HepG2 (cell line): ENCODE results near the gene ZBTB20. TPM values are rescaled to one million over a fixed set of nuclear protein-coding genes. Genes with fewer than 3 reads are reported as not detected.

Experiments
- ATAC-seq: fragments of 200-7000 bp; cut with Tn5 transposase; 3 replicates; pipeline ENCODE4 v1.9.1; 2020; ENCODE audit warnings: mild to moderate bottlenecking, moderate library complexity
- BruUV-seq: library from RNA; stranded (reverse); fragments of 400-500 nt; replicated peaks from 2 replicates; lab custom pipeline; 2021; lab: Mats Ljungman, UMichigan
- CTCF ChIA-PET: fragments of 300-600 bp; formaldehyde crosslinking; extraction: SDS; loops from one replicate; lab custom pipeline; 2021; ENCODE audit warnings: low total read pairs, inconsistent platforms, low intra/inter-chr PET ratio; lab: Yijun Ruan, JAX
- POLR2A ChIA-PET: fragments of 350-600 bp; sonication (Branson Sonifier 250); formaldehyde crosslinking; loops from one replicate; lab custom pipeline; 2020; ENCODE audit warnings: antibody characterized with exemption, inconsistent platforms; lab: Yijun Ruan, JAX
- DNase-seq: peaks from one replicate; pipeline ENCODE4 v3.0.0-alpha.2; 2015; ENCODE audit warnings: low spot score
- FAIRE-seq: peaks from 3 replicates; lab custom pipeline; 2011; peaks lifted over from hg19 to GRCh38; lab: Jason Lieb, UNC
- H2AFZ ChIP-seq: one replicate; pipeline ENCODE4 v1.6.1; 2011; ENCODE audit warnings: low read length, inconsistent platforms
- H3K27ac ChIP-seq: fragments of 300-600 bp; 3 replicates; pipeline ENCODE4 v1.8.0; 2011; ENCODE audit warnings: mixed run types, mild to moderate bottlenecking, mixed read lengths, low read length, inconsistent platforms; ENCODE audit not compliant: insufficient read depth; ENCODE audit errors: extremely low read length
- H3K27me3 ChIP-seq, 2 experiments: fragments of 200-600 bp in 1 of 2; 2 replicates in 1 of 2; 3 replicates in 1 of 2; pipeline versions ENCODE4 v1.6.0 to v1.8.0; 2011; ENCODE audit warnings: low read length in 2 of 2, mild to moderate bottlenecking in 2 of 2, moderate library complexity in 2 of 2, inconsistent platforms in 1 of 2; ENCODE audit not compliant: insufficient read depth in 2 of 2, control insufficient read depth in 1 of 2
- H3K36me3 ChIP-seq, 2 experiments: fragments of 200-600 bp in 1 of 2; replicated peaks in 1 of 2; 2 replicates in 1 of 2; 3 replicates in 1 of 2; pipeline versions ENCODE4 v1.5.1 to v1.8.0; 2011; ENCODE audit warnings: low read length in 2 of 2, inconsistent platforms in 1 of 2; ENCODE audit not compliant: insufficient read depth in 2 of 2, control insufficient read depth in 1 of 2
- H3K4me1 ChIP-seq: 2 replicates; pipeline ENCODE4 v1.5.1; 2012; ENCODE audit warnings: low read length, inconsistent platforms; ENCODE audit not compliant: insufficient read depth
- H3K4me2 ChIP-seq: 2 replicates; pipeline ENCODE4 v1.6.0; 2011; ENCODE audit warnings: low read depth, low read length, inconsistent platforms
- H3K4me3 ChIP-seq, 3 experiments: fragments of 200-600 bp in 1 of 3; sonication (generic), shearing (Covaris generic) in 1 of 3; replicated peaks in 1 of 3; 2 replicates each; pipeline ENCODE4 v1.5.1; 2011 to 2016; ENCODE audit warnings: low read length in 3 of 3, inconsistent platforms in 2 of 3, low read depth in 2 of 3, mild to moderate bottlenecking in 2 of 3, control low read depth in 1 of 3, mixed read lengths in 1 of 3; ENCODE audit not compliant: insufficient read depth in 1 of 3
- H3K79me2 ChIP-seq: one replicate; pipeline ENCODE4 v1.6.1; 2011; ENCODE audit warnings: low read length, inconsistent platforms; ENCODE audit not compliant: insufficient read depth
- H3K9ac ChIP-seq: 2 replicates; pipeline ENCODE4 v1.6.0; 2011; ENCODE audit warnings: mild to moderate bottlenecking, low read depth, low read length, inconsistent platforms; ENCODE audit not compliant: insufficient read depth
- H3K9me3 ChIP-seq: 2 replicates; pipeline ENCODE4 v1.5.1; 2012; ENCODE audit warnings: mild to moderate bottlenecking, low read length
- H4K20me1 ChIP-seq: 2 replicates; pipeline ENCODE4 v1.6.0; 2011; ENCODE audit warnings: inconsistent platforms, mild to moderate bottlenecking, low read length, moderate library complexity; ENCODE audit not compliant: insufficient read depth
- MAX ChIP-seq: IDR thresholded peaks from 2 replicates; pipeline ENCODE4 v1.6.1; 2012; ENCODE audit warnings: inconsistent platforms
- MTF1 ChIP-seq: sonication (generic); formaldehyde crosslinking; IDR thresholded peaks from 2 replicates; pipeline ENCODE4 v1.5.0; 2020; ENCODE audit warnings: missing genetic modification reagents
- MYNN ChIP-seq: sonication (generic); formaldehyde crosslinking; IDR thresholded peaks from 2 replicates; pipeline ENCODE4 v1.4.0; 2020; ENCODE audit warnings: mild to moderate bottlenecking, low read depth, missing genetic modification reagents
- PLRG1 ChIP-seq: fragments of 450-650 bp; conservative IDR thresholded peaks from 2 replicates; pipeline ENCODE4 v1.6.1; 2016
- STAT6 ChIP-seq: sonication (generic); formaldehyde crosslinking; IDR thresholded peaks from 2 replicates; pipeline ENCODE4 v1.4.0; 2020; ENCODE audit warnings: missing genetic modification reagents, mild to moderate bottlenecking, borderline replicate concordance
- XRCC5 ChIP-seq: fragments of 200-400 bp; formaldehyde crosslinking; optimal IDR thresholded peaks from 2 replicates; pipeline ENCODE3; 2017; ENCODE audit warnings: mild to moderate bottlenecking, low read length
- ZBTB44 ChIP-seq: sonication (generic); formaldehyde crosslinking; IDR thresholded peaks from 2 replicates; pipeline ENCODE4 v1.4.0; 2020; ENCODE audit warnings: missing genetic modification reagents
- ZFP41 ChIP-seq: sonication (generic); formaldehyde crosslinking; IDR thresholded peaks from 2 replicates; pipeline ENCODE4 v1.4.0; 2020; ENCODE audit warnings: mild to moderate bottlenecking, missing genetic modification reagents, borderline replicate concordance
- ZNF552 ChIP-seq: sonication (generic); formaldehyde crosslinking; IDR thresholded peaks from 2 replicates; pipeline ENCODE4 v1.9.0; 2022; ENCODE audit warnings: missing genetic modification reagents, mild to moderate bottlenecking, borderline replicate concordance
- ZNF609 ChIP-seq: sonication (generic); formaldehyde crosslinking; IDR thresholded peaks from 2 replicates; pipeline ENCODE4 v1.4.0; 2020; ENCODE audit warnings: mild to moderate bottlenecking, missing genetic modification reagents, borderline replicate concordance
- ZNF652 ChIP-seq: IDR thresholded peaks from 2 replicates; pipeline ENCODE4 v1.6.1; 2016; ENCODE audit warnings: low read depth, borderline replicate concordance
- ZNF878 ChIP-seq: sonication (generic); formaldehyde crosslinking; IDR thresholded peaks from 2 replicates; pipeline ENCODE4 v1.8.1; 2023; ENCODE audit warnings: mild to moderate bottlenecking, missing genetic modification reagents, moderate library complexity
- WGBS: methylation state at CpG from one replicate; pipeline ENCODE4 v1.1.6; 2017; ENCODE audit warnings: low lambda C conversion rate; 5-methylcytosine and 5-hydroxymethylcytosine counted together
- in situ Hi-C: cut with HindIII; loops from 2 replicates; pipeline ENCODE4 v1.10.0; 2017; ENCODE audit warnings: low pct_unique_long_range_greater_than_20kb; ENCODE audit not compliant: extremely low pct_ligation_motif_present
- intact Hi-C: fragments of 100-400 bp; cut with micrococcal nuclease; formaldehyde crosslinking; loops from one replicate; pipeline ENCODE4 v1.10.0; 2022; ENCODE audit not compliant: unreplicated experiment
- polyA plus RNA-seq, 8 experiments: library from polyadenylated mRNA; depleted of rRNA in 3 of 8; stranded (reverse) in 7 of 8; unstranded in 1 of 8; fragments of >200 nt; fragmentation: Illumina TruSeq in 4 of 8; extraction: Trizol in 4 of 8; gene quantifications; 2 replicates each; pipeline versions ENCODE4 v1.2.1 to v1.2.3, GENCODE V29; 2011 to 2016; ENCODE audit warnings: low read depth in 4 of 8, missing spikeins in 1 of 8, mixed read lengths in 1 of 8; ENCODE audit not compliant: insufficient read depth in 1 of 8
- total RNA-seq, 5 experiments: library from RNA; depleted of rRNA; stranded (reverse); fragments of >200 nt; fragmentation: Illumina TruSeq; extraction: Trizol; gene quantifications; 2 replicates each; pipeline ENCODE4 v1.2.3, GENCODE V29; 2016; ENCODE audit warnings: low read depth in 1 of 5

The ZBTB20 gene
- total and polyA plus RNA-seq, 2 of the 13 experiments (the other 11 are each of a cell fraction or from before 2014, with no cell fraction given), result 1.9 to 8.8 TPM

DNA sequence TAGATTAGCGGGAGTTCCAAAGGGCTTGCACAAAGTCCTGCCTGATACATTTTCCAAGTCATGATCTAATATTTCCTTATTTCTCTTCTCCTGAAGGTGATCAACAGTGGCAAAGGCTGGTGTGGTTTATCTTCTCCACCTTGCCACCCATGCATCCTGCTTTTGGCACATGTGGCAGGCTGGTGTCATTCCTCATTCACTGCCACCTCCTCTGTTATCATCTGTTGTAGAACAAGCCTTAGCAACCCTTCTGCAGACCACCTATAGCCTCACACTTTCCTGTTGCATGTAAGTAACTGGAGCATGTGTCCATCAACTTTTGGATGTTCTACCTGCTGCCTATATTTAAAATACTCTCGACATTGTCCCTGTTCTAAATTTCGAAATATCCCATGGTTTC, 294.1 kb downstream of the ZBTB20 start:
- DNase-seq (no peak), FAIRE-seq (no peak), ATAC-seq (no peak)
- intact Hi-C loops (no loop called here), in situ Hi-C loops (no loop called here)
- no peak overlapping the region for H3K9ac ChIP-seq
- no TSS peak for BruUV-seq
- no peak overlapping the region for H3K27ac ChIP-seq
- POLR2A ChIA-PET, result no interaction called here
- H3K27me3 ChIP-seq, result no peaks in the 10 kb centered on the region
- CTCF ChIA-PET, result no interaction called here
- H3K9me3 ChIP-seq, result no peaks in the 10 kb centered on the region
- 48% methylated on average over 3 of the region's 3 CpGs for WGBS
- H3K4me1 ChIP-seq, result no peaks in the 10 kb centered on the region
- no peaks in the 10 kb centered on the region for H3K79me2 ChIP-seq
- no peaks in the 10 kb centered on the region for H3K36me3 ChIP-seq
- TF ChIP-seq ZNF552 (no peak), ZNF878 (CRISPR knock-in tag) (no peak), MYNN (no peak), ZNF609 (CRISPR knock-in tag) (no peak), PLRG1 (no peak), STAT6 (CRISPR knock-in tag) (no peak), ZNF652 (no peak), ZBTB44 (CRISPR knock-in tag) (no peak), XRCC5 (no peak), ZFP41 (CRISPR knock-in tag) (no peak), MAX (no peak), MTF1 (CRISPR knock-in tag) (no peak)
- no peaks in the 10 kb centered on the region for H4K20me1 ChIP-seq
- H3K4me2 ChIP-seq, result no peak overlapping the region
- no peak overlapping the region for H3K4me3 ChIP-seq
- H2AFZ ChIP-seq, result no peak overlapping the region
